GM12891 (cell line): Measurements from ENCODE around the gene GIGYF2.

Experiments
- PAX5 ChIP-seq: IDR thresholded peaks from 2 replicates; pipeline ENCODE4 v1.6.1; 2011; ENCODE audit warnings: low read length, moderate library complexity, mild to moderate bottlenecking; ENCODE audit not compliant: insufficient read depth, severe bottlenecking
- POLR2A ChIP-seq: IDR thresholded peaks from 2 replicates; pipeline ENCODE4 v1.6.1; 2011; ENCODE audit warnings: low read depth, low read length, control low read depth
- POLR2AphosphoS5 ChIP-seq: IDR thresholded peaks from 2 replicates; pipeline ENCODE4 v1.6.1; 2011; ENCODE audit warnings: low read depth, low read length, control low read depth
- POU2F2 ChIP-seq: IDR thresholded peaks from 2 replicates; pipeline ENCODE4 v1.6.1; 2011; ENCODE audit warnings: low read depth, mild to moderate bottlenecking, control low read depth, low read length, moderate library complexity
- TAF1 ChIP-seq: IDR thresholded peaks from 2 replicates; pipeline ENCODE4 v1.6.1; 2011; ENCODE audit warnings: low read depth, low read length, control low read depth

DNA sequence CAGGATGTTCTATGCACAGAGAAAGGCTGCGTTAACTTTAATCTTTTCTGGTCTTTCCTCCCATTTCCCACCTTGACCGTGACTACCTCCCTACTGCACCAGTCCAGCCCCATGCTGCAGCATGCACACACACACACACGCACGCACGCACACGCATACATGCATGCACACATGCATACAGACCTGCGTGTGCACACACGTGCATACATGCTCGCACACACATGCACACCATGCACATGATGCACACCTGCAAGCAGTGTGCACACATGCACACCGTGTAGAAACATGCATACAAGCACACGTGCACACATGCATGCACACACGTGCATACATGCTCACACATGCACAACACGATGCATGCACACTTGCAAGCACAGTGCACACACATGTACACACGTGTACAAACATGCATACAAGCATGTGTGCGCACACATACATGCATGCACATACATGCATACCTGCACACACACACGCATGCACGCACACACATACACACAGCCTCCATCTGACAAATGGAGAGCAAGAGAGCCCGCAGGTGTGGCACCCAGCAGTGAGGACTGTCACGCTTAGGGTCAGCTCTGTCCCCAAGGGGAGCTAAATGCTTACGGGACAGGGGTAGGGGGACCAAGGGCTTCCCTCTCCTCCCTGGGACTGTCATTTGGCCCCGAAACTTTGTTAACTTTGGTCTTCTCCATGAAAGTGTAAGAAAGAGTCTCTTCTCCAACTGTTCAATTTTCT is 191.1 kb downstream of the GIGYF2 start:
- no peak for TF ChIP-seq POLR2AphosphoS5
- TF ChIP-seq POLR2A = no peak
- no peak for TF ChIP-seq TAF1
- TF ChIP-seq PAX5 = no peak
- TF ChIP-seq POU2F2 = no peak
